ENCODE measurements around the gene MIB1.

DNA sequence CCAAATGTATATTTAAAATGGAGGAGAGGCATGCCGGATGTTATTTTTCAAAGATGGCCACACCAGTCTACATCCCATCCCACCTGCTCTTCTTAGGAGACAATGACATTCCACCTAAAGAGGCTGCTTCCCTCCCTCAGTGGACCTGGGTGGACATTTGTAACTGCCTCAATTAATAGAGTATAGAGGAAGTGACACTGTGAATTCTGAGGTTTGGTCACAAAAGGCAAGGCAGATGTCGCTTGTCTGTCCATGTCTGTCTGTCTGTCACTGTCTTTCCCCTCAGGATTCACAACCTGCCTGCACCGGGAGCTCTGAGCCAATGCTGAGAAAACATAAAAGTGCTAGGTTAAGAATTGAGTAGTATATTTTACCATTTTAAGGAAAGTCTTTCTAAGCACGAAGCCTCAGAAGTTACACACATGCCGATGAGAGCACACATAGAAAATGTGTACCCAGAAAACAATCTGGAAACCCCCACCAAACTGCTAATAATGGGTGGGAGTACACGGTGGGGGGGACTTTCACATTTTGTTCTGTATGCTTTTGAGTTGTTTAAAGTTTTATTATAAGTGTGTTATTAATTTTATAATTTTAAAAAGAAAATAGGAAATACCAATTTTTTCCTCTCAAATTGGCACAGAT lies 21.0 kb downstream of the MIB1 start:
- TF ChIP-seq, protein P1, sequence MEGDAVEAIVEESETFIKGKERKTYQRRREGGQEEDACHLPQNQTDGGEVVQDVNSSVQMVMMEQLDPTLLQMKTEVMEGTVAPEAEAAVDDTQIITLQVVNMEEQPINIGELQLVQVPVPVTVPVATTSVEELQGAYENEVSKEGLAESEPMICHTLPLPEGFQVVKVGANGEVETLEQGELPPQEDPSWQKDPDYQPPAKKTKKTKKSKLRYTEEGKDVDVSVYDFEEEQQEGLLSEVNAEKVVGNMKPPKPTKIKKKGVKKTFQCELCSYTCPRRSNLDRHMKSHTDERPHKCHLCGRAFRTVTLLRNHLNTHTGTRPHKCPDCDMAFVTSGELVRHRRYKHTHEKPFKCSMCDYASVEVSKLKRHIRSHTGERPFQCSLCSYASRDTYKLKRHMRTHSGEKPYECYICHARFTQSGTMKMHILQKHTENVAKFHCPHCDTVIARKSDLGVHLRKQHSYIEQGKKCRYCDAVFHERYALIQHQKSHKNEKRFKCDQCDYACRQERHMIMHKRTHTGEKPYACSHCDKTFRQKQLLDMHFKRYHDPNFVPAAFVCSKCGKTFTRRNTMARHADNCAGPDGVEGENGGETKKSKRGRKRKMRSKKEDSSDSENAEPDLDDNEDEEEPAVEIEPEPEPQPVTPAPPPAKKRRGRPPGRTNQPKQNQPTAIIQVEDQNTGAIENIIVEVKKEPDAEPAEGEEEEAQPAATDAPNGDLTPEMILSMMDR (IDR thresholded peaks at IDR 0.05) = no peak
- TF ChIP-seq EZH2 (IDR thresholded peaks at IDR 0.05; ENCODE audit: borderline replicate concordance, insufficient read depth, low read depth, low read length, poor library complexity, severe bottlenecking) = no peak
